ENCODE results near the gene GRID2.

GRCh38 chr4:92455329-92455839 lies 151.6 kb downstream of the GRID2 start:
- TF ChIP-seq POLR2A (IDR thresholded peaks at IDR 0.05; ENCODE audit: low read depth, low read length) (no peak), POLR2AphosphoS5 (IDR thresholded peaks at IDR 0.05; ENCODE audit: low read depth, low read length) (no peak), TAF1 (IDR thresholded peaks at IDR 0.05; ENCODE audit: low read depth, low read length) (no peak), SPI1 (IDR thresholded peaks at IDR 0.05; ENCODE audit: low read depth, low read length) (no peak), POU2F2 (IDR thresholded peaks at IDR 0.05; ENCODE audit: low read depth, low read length) (no peak), PAX5 (IDR thresholded peaks at IDR 0.05; ENCODE audit: insufficient read depth, low read length, severe bottlenecking) (no peak)

All from GM12891 (cell line).